ENCODE data around the gene ZWINT. TPM values are rescaled to one million over a fixed set of nuclear protein-coding genes. Genes with fewer than 3 reads are reported as not detected.

Gene ZWINT
- total and polyA plus RNA-seq, 4 donors, result 4.2 to 11.4 (median 7.9) TPM

DNA sequence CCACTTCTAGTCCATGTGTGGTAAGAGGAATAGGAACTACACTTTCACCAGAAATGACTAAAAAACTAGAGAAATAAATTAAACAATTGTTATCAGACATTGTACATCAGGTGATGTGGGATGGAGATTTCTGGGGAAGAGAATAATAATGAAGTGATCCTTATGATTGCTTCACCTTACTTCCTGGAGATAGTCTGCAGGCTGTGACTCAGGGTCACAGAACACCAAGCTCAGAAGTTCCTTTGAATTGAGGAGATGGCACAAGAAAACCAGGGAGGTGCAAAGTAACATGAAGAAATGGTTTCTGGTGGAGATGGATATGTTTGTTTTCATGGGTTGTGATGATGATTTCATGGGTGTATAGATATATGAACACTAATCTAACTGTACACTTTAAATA, 44.5 kb downstream of the ZWINT start:
- no peak for ATAC-seq (ENCODE audit: insufficient read depth, low FRiP score)
- Histone ChIP-seq H3K4me1 (ENCODE audit: control insufficient read depth in 5 of 5, insufficient read depth in 5 of 5, low read length in 5 of 5) (no peaks in the 10 kb centered on the region), H3K36me3 (ENCODE audit: control insufficient read depth in 4 of 4, insufficient read depth in 4 of 4, low read length in 4 of 4) (no peaks in the 10 kb centered on the region), H3K27ac (ENCODE audit: low read depth in 1 of 2, low read length in 1 of 2) (no peak overlapping the region), H3K27me3 (ENCODE audit: control insufficient read depth in 3 of 3, insufficient read depth in 3 of 3, low read length in 2 of 3) (no peaks in the 10 kb centered on the region), H3K9me3 (ENCODE audit: control insufficient read depth in 4 of 4, insufficient read depth in 3 of 4, low read length in 3 of 4) (peaks cover 0 to 5% (median 0%) of the 10 kb centered on the region in 4 donors), H3K9ac (ENCODE audit: insufficient read depth in 1 of 2, low read length in 2 of 2) (no peak overlapping the region), H3K4me3 (no peak overlapping the region)
- DNase-seq, result no peak
- TF ChIP-seq, protein P1, sequence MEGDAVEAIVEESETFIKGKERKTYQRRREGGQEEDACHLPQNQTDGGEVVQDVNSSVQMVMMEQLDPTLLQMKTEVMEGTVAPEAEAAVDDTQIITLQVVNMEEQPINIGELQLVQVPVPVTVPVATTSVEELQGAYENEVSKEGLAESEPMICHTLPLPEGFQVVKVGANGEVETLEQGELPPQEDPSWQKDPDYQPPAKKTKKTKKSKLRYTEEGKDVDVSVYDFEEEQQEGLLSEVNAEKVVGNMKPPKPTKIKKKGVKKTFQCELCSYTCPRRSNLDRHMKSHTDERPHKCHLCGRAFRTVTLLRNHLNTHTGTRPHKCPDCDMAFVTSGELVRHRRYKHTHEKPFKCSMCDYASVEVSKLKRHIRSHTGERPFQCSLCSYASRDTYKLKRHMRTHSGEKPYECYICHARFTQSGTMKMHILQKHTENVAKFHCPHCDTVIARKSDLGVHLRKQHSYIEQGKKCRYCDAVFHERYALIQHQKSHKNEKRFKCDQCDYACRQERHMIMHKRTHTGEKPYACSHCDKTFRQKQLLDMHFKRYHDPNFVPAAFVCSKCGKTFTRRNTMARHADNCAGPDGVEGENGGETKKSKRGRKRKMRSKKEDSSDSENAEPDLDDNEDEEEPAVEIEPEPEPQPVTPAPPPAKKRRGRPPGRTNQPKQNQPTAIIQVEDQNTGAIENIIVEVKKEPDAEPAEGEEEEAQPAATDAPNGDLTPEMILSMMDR (IDR thresholded peaks at IDR 0.05; ENCODE audit: control extremely low read depth, extremely low read depth), result no peak

All from lung (tissue), 12 donors.